ENCODE results near the gene ODAD3.
"Not testable (repeated sequence)": the region's sequence is repeated elsewhere in the genome, so short reads cannot be mapped to it uniquely, and the experiment has no call there.

The ODAD3 gene

GRCh38 chr19:11437955-11438354, 3.0 kb upstream of the ODAD3 start:
- DNase-seq (ENCODE audit: low spot score): no peak

- DNase-seq (ENCODE audit: low spot score): no peak
These were observed 952 bp upstream of the ODAD3 start for GRCh38 chr19:11435833-11436313.

GRCh38 chr19:11434703-11435056, 241 bp downstream of the ODAD3 start:
- no peak for DNase-seq (ENCODE audit: low spot score)

- DNase-seq (ENCODE audit: low spot score): not testable (repeated sequence)
These were observed 1.4 kb downstream of the ODAD3 start for GRCh38 chr19:11433526-11433925.

GRCh38 chr19:11426656-11427055, 8.3 kb downstream of the ODAD3 start:
- no peak for DNase-seq (ENCODE audit: low spot score)

- no peak for DNase-seq (ENCODE audit: low spot score)
These were observed 9.0 kb downstream of the ODAD3 start for GRCh38 chr19:11425719-11426457.

- peak; percentile 45 for DNase-seq (ENCODE audit: low spot score)
These were observed 11.1 kb downstream of the ODAD3 start for GRCh38 chr19:11423791-11424181.

- no peak for DNase-seq (ENCODE audit: low spot score)
These were observed 11.6 kb downstream of the ODAD3 start for GRCh38 chr19:11423164-11423790.

- DNase-seq (ENCODE audit: low spot score): peak; percentile 73
These were observed 12.5 kb downstream of the ODAD3 start for GRCh38 chr19:11422163-11423065.

GRCh38 chr19:11421371-11422098, 13.4 kb downstream of the ODAD3 start:
- DNase-seq (ENCODE audit: low spot score): no peak

- DNase-seq (ENCODE audit: low spot score): peak; percentile 41
These were observed 14.2 kb downstream of the ODAD3 start for GRCh38 chr19:11420429-11421370.

GRCh38 chr19:11418549-11419506, 16.1 kb downstream of the ODAD3 start, which contains the start of gene RGL3:
TSS of gene RGL3 (minus strand) at chr19:11419314. CDS start at chr19:11419278, 36 bp downstream.
- peak; percentile 63 for DNase-seq (ENCODE audit: low spot score)

GRCh38 chr19:11418094-11418548, 16.8 kb downstream of the ODAD3 start:
- DNase-seq (ENCODE audit: low spot score): no peak

GRCh38 chr19:11416346-11417052, 18.4 kb downstream of the ODAD3 start:
- no peak for DNase-seq (ENCODE audit: low spot score)

- no peak for DNase-seq (ENCODE audit: low spot score)
These were observed 20.4 kb downstream of the ODAD3 start for GRCh38 chr19:11414544-11414943.

GRCh38 chr19:11410682-11411081, 24.2 kb downstream of the ODAD3 start:
- DNase-seq (ENCODE audit: low spot score): no peak

GRCh38 chr19:11408591-11408990, 26.3 kb downstream of the ODAD3 start:
- DNase-seq (ENCODE audit: low spot score): no peak

- DNase-seq (ENCODE audit: low spot score): not testable (repeated sequence)
These were observed 28.2 kb downstream of the ODAD3 start for GRCh38 chr19:11406703-11407236.
